ENCODE measurements around the gene SAMD14.

SAMD14 gene

DNA sequence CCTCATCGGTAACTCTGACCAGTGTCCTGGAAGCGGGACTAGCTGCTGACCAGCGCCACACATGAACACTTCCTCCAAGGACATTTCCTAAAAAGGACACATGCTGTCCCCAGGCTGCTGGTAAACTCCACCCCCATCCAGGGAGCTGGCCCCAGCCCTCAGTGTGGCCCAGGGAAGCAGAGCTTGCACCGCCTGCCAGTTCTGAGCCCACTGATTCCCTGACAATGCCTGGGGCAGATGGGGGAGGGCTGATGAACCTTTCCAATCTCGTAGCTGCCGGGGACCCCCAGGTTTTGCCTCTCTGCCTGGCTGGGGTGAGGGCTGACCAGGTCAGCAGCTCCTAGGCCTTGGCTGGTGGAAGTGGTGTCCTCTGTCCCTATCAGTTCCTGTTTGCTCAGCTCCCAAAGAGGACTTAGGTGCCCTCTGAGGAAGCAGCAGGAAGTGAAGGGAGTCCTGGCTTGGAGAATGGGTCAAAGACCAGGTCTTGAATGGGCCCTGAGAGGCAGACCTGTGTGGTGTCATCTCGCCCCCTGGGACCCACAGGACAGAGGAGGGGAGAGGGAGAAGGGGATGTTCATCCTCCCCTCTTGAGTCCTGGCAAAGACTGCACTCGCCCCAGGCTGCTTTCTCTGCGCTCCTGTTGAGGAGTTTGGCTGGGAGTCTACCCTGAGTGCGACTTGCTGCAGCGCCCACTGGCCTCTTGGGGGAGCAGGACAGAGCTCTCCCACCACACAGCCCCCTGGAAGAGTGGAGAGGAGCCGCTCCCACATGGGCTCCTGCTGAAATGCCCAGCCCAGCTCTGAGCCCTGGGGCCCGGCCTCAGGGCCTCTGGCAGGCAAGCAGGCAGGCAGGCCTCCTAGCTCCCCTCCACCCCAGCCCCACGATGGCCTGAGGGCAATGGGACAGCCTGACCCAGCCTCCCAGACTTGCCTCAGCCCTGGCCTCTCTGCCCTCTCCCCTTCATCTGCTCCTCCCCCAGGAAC is 18.0 kb downstream of the SAMD14 start:
- no peak for DNase-seq

DNA sequence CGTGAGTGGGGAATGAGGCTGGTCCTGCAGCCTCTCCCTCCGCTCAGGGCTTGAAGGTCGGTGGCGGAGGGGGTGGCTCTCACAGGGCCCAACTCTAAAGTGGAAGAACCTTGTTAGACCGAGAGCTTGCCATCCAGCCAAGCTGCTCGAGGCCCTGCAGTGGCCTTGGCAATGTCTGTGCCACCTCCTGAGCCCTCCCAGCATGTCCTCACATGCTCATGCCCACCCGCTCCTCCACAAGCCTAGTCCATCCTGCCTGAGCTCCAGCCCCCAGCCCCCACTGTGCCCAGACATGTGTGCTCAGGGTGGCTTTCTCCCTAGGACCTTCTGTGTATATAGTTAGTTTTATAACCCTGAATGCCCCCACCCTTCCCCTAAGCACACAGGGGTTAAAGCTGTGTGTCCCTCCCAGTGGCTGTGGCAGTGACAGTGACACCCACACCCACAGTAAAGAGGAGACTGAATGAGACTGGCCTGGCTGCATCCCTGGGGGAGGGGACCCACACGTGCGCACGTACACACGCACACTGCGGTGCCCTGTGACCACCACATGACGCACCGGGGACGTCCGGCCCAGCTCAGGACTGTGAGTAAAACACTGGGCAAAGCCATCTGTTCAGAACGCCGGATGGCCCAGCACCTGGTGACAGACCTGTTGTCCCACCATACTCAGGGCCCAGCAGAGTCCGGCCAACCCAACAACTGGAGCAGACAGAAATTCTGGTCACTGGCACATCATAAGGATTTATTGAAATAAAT is 19.2 kb downstream of the SAMD14 start:
- no peak for DNase-seq

DNA sequence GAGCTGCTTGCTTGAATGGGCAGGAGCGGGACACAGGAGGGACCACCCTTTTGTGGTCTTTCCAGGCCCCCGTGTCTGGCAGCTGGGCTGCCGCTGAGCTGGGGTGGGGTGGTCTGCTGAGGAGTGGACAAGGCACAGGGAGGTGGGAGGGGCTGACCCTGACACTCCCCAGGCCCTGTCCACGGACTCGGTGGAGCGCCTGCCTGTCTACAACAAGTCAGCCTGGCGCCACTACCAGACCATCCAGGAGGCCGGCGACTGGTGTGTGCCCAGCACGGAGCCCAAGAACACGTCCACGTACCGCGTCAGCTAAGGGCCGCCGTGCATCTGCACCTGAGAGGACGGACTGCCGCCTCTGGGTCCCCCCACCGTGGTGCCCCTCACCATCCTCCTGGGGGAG is 20.2 kb downstream of the SAMD14 start:
- no peak for DNase-seq

DNA sequence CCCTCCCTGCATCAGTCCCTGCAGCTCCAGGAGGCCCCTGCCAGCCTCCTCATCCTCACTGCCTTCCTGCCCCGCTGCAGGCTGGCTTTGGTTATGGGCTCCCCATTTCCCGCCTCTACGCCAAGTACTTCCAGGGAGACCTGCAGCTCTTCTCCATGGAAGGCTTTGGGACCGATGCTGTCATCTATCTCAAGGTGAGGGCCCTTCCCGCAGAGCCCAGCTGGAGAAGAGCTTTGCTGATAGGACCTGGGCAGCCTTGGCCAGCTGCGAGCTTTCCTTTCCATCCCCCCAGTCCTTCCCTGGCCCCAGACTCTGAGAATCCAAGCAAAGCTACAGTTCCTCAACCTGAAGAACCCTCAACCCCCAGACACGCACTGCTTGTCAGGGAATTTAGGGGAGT is 20.8 kb downstream of the SAMD14 start:
- DNase-seq = no peak

DNA sequence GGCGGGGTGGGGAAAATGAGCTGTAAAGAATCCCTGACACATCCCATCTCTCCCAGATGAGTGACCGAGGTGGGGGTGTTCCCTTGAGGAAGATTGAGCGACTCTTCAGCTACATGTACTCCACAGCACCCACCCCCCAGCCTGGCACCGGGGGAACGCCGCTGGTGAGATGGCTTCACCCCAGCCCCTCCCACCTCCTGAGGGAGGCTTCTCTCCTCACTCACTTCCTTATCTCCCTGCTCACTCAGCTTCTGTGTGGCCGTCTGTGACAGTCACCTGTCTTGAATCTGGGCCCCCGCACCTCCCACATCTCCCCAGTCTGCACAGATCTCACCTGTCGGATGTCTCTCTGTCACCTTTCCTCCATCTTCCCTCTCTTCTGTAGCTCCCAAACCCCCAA is 21.4 kb downstream of the SAMD14 start:
- DNase-seq = no peak

DNA sequence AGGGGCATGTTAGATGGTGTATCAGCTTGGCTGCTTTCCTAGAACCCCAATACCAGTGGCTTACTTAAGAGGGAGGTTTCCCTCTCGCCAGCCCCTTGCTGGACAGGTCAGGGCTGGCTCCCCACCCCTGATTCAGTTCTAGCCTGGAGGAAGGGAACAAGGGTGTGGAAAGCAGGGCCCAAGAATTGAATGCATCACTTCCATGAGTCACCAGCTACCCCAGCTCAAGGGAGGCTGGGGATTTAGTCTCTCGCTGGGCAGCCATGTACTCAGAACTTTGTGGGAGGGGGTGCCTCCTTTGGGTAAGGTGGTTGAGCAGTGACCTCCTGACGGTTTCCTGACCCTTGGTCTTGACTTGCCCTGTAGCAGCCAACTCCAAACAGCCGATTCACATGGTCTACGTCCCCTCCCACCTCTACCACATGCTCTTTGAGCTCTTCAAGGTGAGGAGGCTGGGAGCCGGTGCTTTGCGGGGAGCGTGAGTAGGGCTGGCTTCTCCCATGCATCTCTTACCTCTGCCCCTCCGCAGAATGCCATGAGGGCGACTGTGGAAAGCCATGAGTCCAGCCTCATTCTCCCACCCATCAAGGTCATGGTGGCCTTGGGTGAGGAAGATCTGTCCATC is 22.1 kb downstream of the SAMD14 start:
- no peak for DNase-seq

DNA sequence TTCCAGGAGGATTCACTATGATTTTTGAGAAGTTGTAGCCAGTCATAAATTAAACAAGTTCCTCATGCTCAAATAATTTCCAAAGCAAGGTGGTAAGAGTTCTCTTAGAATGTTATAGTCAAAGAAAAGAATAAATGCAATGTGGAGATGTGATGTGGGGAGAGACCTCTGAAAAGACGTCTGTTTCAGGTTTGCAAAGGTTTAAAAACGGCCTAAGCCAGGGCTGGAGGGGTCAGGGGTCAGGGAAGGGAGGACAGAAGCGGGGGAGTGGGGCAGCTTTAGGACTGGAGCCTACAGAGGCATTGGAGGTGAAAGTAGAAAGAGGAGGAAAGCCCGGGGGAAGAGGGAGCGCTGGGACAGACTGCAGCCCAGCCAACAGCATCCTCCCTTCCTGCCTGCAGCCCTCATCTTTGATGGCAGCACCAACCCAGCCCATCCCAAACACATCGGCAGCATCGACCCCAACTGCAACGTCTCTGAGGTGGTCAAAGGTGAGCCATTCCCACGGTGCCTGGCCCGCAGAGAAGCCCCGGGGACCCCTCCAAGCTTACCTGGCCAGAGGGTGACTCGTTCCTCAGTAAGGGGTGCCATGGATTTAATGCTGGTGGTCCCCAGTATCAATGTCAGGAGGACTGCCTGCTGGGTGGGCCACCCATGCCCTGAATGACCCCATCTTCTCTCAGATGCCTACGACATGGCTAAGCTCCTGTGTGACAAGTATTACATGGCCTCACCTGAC is 23.4 kb downstream of the SAMD14 start:
- no peak for DNase-seq

DNA sequence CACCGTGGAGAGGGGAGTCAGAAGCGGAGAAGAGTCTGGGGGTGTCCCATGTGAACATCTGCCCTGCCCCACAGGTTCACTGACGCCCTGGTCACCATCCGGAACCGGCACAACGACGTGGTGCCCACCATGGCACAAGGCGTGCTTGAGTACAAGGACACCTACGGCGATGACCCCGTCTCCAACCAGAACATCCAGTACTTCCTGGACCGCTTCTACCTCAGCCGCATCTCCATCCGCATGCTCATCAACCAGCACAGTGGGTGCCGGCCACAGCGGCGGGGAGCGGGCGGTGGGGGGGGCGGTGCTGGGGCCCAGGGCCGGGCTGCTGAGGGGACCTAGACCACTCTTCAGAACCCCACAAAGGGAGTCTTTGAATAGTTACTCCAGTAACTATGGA is 24.1 kb downstream of the SAMD14 start:
- DNase-seq = no peak

DNA sequence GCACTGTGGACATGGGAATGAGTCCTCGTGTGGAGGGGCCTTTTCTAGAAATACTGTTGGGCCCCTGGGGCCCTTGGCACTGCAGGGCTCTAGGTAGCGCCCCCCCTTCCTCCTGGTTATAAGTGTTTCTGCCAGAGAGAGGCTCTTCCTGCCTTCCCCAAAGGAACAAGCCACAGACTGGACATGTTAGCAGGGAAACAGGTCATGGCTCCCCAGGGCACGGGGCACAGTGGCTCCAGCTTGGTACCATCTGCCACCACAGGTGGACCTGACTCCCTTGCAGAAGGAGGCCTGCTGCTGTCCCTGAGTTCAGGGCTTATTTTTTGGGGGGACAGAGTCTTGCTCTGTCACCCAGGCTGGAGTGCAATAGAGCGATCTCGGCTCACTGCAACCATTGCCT is 26.0 kb downstream of the SAMD14 start:
- DNase-seq = no peak

DNA sequence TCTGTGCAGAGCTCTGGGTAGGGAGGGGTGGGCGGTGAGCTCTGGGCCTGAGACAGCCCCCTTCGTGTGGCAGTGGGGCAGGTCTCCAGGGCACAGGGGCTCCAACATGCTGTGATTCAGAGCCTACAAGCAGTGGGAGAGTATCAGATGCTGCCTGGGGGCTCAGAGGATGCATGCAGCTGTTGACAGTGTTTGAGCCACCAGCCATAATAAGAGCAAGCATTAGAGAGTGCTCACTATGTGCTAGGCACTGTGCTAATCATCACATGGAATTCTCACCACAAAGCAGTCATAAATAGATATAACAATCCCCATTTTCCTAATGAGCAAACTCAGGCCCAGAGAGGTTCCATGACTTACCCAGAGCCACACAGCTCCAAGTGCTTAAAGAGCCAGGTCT is 26.7 kb downstream of the SAMD14 start:
- DNase-seq = no peak

DNA sequence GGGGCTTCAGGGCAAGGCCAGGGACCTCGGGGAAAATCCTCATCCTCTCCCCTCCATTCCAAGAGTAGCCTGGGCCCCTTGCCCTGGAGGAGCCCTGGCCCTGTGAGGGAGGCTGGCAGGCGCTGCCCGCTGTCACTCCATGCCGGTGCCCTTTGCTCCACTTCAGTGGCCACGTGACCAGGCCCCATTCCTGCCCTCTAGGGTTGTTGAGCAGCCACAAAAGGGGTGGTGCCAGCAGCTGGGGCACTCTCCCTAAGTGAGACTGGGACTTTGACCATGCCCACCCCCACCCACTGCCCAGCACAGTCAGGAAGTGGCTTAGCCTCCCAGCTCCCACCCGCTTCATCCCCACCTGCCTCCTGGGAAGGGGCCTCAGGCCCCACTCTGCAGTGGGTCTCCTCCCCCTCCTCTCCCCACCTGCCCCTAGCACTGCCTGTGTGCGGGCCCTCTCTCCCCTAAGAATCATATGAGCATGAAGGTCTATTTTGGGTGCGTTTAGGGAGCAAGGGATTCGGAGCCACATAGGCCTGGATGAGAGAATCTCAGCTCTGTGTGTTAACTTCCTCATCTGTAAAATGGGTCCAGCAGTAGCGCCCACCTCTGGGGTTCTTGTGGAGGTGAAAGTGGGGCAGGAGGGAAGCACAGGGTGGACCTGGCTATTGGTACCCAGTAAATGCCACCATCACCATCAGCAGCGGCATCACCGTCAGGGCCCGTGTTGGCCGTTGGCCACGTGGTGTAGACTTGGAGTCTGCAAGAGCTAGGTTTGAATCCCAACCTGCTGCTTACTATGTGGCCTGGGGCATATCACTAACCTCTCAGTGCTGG is 27.6 kb downstream of the SAMD14 start:
- DNase-seq = no peak

DNA sequence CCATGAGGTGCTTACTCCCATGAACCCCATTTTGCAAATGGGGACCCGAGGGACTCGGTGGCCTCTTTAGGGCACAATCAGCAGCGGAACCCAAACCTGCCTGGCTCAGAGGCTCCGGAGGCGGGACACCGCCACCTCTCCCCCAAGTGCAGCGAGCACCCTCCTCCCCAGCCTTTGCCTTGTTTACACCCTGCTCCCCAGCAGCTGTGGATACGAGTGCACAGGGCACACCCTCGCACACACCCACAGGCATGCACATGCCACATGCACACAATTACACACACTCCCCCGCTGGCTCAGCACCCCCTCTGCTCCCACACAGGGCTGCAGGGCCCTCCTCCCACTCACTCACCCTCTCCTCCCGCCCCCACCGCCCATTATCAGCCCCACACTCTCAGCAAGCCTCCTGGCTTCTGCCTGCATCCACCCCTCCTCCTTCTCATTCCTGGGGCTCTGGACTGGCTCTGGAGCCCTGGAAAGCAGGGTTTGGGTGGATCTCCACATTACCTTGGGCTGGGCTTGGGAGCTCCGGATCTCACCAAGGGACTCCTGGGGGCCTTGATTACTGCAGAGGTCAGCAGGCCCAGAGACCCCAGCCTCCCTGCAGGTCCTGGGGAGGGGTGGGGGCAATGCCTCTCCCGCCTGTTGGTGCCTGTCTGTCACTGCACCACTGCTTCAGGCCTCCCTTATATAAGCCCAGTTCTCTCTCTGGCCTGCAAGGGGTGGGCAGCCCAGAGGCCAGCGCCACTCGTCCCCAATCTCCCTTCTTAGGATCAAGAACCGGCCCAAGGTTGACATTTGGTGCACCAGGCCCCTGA is 28.4 kb downstream of the SAMD14 start:
- no peak for DNase-seq

DNA sequence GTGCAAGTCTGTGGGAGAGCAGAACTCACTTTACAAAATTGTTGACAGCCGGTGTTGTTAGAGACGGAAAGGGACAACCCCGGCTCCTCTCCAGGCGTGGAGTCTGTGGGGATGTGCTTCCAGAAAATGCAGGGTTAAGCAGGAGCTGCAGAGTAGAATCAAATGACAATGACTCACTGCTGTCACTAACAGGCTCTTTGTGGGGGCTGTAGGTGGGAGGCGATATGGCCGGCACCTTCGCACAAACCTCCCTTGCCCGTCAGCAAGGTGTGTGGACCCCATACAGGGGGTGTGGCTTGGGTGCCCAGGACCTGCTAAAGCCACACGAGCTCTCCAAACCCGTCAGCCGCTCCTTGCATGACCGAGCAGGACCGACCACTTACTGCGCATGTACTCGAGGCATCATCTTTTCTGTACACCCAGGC is 29.0 kb downstream of the SAMD14 start:
- no peak for DNase-seq

DNA sequence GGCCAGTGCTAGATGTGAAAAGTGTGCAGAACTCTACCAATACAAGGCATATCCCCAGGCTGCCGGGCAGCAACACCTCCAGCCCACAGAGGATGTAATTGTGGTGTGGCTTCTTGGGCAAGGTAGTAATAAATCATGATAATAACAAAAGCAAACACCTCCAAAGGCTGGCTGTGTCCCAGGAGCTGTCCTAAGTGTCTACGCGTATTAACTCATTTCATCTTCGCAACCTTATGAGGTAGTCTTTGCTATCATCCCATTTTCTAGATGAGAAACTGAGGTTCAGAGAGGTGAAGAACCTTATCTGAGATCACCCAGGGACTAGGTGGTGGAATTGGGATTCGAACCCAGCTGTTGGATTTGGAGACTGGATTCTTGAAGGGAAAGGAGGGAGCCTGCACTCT is 29.5 kb downstream of the SAMD14 start:
- no peak for DNase-seq

DNA sequence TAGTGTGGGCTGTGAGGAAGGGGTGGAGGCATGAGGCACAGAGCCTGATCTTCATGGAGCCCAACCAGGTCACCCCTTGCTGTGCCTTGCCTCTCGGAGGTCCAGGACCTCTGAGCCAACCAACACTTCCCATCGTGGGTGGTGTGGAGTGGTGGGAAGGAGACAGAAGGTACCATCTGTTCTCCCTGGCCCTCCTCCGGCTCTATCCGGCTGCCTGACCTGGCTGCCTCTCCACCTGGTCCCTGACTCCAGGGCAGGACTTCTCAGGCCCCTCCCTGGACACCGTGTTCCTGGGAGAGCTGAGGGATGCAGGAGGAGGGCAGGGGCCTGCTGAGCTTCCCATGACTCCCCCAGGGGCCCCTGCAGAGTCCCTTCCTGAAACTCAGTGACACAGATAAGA is 31.0 kb downstream of the SAMD14 start:
- DNase-seq = no peak

DNA sequence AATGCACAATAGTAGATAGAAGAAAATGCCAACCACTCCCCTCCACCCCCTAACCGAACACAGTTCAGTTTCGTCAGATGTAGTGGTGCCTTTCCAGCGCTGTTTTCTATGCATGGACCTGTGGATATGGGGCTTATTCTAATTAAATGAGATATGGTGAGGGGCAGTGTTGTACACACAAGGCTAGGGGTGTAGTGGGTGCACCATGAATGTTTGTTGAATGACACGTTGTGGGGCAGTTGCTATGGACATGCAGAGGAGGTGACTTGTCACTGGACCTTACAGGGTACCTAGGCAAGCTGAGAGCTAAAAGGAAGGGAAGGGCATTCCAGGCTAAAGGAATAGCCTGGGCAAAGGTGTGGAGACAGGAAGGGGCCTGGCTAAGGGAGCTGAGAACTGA is 31.4 kb downstream of the SAMD14 start:
- DNase-seq = no peak

DNA sequence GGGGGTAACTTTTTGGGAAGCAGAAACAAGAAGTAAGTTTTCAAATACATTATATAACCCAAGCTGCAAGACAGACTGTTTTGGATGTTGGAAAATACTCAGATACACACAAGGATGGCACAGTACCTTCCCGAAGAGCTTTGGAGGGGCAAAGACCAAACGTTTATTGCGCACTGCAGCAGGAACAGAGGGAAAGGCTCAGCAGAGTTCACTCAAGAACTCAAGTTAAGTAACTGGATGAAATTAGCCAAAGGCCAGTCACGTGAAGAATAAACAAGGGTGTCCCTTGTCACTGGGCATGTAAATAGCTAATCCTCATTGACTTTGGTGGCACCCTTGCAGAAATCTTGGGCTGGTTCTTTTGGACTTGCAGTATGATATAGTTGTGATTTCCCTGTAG is 32.0 kb downstream of the SAMD14 start:
- DNase-seq = no peak

DNA sequence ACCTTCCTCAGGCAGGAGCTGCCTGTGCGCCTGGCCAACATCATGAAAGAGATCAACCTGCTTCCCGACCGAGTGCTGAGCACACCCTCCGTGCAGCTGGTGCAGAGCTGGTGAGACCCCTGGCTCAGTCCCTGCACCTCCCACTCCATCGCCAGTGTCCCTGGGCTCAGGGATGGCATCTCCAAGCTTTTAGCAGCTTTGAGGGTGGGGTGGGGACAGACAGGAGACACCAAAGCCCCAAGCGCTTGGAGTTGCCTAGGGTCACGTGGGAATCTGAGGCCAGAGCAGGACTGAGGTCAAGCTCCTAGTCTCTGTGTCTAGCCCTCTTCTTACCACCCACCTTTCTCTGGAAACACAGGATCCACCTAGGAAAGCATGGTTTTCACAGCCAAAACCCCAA is 32.5 kb downstream of the SAMD14 start:
- no peak for DNase-seq

DNA sequence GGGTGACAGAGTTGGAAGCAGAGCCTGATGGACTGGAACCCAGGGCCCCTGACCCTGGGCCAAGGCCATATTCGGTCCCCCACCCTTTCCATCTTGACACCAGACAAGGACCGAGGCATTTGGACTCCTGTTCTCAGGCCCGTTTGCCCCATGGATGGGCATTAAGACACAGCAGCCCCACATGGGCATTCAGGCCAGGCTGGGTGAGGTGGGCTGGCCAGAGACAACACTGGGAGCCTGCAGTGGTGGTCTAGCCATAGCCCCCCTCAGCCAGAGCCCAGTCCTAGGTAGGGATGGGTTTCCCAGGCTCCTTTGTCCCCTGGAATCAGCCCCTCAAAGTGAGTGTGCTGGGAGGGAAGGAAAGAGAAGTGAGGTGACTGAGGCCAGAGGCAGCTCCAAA is 33.2 kb downstream of the SAMD14 start:
- no peak for DNase-seq

DNA sequence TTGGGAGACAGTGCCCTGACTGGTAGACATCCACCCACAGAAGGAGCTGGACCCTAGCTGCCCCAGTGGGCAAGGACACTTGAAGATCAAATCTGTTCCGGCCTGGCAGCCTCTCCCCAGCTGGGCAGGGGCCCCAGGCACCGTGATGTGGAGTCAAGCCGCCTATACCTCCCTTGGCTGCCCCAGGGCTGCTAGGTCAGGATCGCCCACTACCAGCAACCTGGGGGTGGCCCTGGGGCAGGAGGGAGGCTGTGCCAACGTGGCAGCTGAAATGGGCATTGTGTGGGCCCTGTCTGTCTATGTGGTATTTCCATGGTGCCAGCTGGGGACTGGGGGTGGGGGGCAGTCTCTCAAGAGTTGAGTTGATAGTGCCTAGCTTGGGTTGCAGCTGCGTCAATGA is 33.9 kb downstream of the SAMD14 start:
- no peak for DNase-seq

DNA sequence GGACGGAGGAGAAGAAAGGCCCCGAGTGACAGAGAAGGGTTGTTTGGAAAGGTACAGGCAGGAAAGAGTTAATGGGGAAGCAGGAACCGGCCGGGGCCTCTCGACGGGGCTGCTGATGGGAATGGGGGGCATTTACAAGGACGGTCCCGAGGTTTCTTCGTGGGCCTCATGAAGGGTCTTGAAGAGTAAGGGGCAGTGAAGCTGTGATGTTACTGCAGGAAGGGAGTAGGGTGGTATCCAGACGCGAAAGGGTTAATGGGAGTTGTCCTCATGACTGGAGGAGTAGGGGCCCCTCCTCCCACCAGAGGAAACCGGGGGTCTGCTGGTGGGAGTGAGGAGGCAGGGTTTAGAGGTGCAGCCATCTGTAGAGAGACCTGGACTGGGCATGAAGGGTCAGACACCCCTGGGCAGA is 34.3 kb downstream of the SAMD14 start:
- no peak for DNase-seq
